HG03103 (cell line): ENCODE results near the gene RFX4.

Experiments used
- ATAC-seq: cut with Tn5 transposase; IDR thresholded peaks from one replicate; pipeline ENCODE4 v1.9.1; 2021; ENCODE audit warnings: low read depth; ENCODE audit not compliant: unreplicated experiment

The RFX4 gene

DNA sequence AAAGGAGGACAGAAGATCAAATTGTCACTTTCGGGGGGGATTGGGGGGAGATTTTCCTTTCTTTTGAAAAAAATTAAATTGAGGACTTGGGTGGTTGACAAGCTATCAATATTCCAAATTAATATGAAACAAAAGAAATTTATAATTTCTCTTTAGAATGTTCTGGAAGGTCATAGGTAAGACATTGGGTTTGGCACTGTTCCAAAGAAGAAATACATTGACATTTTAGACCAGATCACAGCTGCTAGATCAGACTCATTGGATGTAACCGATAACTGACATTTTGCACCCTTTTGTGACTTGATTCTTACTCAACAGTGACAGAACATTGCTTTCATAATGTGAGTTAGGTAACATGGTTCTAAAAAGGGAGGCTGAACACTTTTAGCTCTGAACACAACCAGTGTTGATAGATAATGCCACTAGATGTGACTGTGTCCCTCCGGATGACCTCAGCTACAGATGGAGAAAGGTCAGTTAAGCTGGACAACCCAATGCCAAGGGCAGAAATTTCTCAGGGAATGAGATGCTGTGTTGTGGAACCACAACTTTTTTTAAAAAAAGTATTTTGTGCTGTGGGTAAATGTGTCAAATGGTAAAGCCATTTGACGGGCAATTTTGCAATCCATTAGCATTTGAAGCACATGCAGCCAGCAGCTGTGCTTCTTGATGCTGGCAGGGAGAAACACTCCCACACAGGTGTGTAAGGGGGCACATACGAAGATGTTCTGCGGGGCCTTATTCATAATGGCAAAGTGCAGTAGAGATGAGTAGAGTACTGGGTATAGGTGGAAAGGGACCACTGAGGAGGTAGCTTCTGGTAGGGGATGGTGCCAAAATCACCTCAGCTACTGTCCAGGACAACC, 62.9 kb downstream of the RFX4 start:
- no peak for ATAC-seq

DNA sequence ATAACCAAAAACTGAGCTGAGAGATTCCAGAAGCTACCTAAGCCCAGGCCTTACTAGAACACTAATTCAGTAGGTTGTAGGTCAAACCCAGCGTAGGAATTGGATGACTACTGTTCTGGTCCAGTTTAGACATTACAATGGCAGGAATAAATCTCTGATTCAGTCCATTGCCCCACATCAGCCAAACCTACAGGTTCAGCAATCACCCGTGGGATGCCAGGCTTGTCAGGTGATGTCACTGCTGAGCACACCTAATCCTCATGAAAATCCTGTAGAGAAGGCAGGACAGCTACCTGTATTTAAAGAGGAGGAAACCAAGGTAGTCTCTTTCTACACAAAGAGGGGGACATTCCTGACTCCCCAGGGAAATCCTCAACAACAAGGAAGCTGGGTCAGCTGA, 63.7 kb downstream of the RFX4 start:
- ATAC-seq: no peak

DNA sequence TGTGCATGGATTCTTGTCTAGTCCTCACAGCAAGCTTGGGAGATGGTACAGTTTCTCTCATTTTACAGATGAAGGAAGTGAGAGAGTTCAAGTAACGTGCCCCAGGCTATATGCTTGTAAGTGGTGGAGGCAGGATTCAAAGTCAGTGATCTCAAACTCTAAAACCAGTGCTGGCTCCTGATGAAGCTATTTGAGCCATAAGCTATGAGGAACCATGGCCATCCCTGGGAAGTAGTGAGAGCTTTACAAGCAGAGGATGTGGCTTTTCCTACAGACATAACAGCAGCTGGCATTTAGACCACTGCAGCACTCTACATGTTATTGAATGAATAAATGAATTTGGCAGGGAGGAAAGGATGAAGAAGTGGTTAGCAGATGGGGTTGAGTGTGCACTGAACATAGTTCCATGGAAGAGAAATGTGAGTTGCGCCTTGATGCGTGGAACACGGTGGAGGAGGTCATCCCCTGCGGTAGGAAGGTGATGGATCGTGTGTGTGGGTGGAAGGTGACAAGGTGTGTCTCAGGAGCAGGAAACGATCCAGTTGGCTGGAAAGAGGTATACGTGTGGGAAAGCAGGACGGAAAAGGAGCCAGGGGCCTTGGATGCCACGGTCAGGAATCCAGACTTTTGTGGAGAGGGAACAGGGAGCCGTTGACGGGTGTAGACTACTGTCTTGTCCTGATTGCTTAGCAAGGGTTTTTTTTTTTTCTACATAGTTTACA, 65.2 kb downstream of the RFX4 start:
- no peak for ATAC-seq

DNA sequence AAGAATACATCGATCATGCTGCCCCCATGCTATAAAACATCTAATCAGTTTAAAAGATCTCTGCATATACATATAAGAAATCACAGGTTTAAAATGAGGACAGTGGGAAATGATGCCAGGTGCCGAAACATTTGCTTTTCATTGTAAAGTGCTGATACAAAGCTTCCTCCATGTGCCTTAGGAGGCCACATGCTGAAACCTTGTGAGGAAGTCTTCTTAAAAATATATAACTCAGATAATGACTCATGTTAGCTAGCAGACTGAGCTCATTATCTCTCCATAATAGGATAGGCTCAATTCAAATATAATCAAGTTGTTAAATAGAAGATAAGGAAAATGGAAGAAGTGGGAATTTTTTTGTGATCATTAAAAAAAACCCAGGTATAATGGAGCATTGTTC, 65.9 kb downstream of the RFX4 start:
- no peak for ATAC-seq

DNA sequence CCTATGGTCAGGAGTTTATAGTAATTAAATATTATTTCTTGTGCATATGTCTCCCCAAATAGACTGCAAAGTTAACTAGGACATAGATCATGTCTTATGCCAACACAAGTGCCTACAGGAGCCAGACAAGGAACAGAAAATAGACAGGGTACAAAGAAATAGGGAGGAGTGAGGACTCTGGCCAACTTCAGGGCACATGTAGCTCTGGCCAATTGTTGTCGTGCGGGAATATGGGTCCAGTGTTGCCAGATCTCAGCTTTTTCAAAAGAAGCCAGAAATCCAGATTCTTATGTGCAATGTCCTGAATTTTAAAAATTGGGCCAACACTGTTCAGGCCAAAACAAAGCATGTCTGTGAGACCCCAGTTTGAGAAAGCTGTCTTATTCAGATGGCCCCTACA, 68.7 kb downstream of the RFX4 start:
- ATAC-seq: no peak

DNA sequence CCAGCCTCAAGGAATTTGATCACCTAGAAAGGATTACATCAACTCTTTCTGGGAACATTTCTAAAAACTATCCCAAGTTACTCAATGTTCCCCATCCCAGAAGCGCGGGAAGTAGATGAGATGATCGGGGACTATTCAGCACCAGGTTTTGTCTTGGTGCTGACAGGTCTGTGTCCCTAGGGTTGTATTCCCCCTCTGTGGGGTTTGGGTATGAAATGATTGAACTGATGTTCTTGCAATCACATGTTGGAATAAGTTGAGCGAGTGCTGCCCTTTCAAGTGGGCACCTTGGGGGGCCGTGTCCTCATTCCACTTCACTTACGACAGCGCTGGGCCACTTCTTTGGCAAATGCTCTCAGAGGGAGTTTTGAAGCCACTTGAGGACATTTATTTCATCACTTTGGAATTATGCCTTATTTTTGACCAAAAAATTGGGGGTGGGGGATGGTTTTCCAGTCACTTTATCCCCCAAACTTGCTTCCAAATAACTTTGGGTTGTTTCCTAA, 69.8 kb downstream of the RFX4 start:
- no peak for ATAC-seq

DNA sequence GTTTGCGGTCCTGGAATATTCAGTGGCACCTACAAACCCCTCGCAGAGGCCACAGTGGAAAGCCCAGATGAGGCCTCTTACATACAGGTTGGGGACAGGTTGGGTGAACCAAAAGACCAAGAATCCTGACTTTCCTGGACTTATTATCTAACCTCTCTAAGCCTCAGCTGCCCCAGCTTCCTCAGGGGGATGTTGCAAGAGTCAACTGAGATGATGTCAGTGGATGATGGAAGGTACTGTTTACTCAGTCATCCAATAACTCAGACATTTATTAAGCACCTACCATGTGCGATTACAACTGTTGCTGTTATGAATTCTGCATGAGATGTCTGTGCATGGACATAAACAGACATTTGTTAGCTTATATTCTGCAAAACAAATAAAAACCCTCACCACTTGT, 72.8 kb downstream of the RFX4 start:
- no peak for ATAC-seq

DNA sequence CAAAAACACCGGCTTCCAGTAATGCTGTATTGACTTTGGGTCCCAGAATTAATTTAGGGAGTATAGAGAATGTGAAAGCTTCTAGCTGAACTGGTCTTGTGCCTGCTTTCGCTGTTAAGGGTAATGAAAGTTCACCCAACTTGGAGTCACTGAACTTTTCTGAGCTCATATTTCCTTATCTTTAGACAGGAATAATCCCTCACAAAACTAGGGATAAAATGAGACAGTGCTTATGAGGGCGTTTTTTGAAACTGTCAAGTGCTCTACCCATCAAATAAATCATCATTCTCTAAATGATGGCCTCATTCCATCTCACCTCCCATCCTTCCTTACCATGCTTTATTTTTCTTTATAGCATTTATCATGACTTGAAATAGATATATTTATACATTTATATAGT, 74.7 kb downstream of the RFX4 start:
- no peak for ATAC-seq

DNA sequence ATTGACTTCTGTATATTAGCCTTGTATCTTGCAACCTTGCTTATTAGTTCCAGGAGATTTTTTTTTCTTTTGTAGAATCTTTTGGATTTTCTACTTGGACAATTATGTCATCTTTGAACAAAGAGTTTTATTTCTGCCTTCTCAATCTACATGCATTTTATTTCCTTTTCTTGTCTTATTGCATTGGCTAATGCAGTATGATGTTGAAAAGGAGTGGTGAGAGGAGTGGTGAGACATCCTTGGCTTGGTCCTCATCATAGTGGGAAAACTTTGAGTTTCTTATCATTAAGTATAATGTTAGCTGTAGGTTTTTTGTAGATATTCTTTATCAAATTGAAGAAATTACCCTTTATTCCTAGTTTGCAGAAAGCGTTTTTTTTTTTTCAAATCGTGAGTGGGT, 80.6 kb downstream of the RFX4 start:
- ATAC-seq: no peak

DNA sequence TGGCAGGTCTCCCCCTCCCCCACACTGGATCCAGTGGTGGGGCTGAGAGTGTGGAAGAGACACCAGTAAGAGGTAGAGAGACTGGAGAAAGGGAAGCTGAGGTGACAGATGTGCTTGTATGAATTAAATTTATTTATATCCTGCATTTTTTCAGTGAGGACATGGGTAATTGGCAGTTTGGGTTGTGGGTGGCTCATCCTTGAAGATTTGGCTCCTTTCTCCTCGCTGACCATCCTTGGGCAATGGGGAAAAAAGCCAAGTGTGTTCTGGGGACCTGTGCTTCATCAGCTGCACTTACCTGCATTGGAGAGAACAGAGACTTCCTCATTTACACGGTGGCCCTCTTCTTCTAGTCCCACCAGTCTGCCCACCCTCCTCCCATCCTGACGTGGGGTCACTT, 86.4 kb downstream of the RFX4 start:
- ATAC-seq: no peak

DNA sequence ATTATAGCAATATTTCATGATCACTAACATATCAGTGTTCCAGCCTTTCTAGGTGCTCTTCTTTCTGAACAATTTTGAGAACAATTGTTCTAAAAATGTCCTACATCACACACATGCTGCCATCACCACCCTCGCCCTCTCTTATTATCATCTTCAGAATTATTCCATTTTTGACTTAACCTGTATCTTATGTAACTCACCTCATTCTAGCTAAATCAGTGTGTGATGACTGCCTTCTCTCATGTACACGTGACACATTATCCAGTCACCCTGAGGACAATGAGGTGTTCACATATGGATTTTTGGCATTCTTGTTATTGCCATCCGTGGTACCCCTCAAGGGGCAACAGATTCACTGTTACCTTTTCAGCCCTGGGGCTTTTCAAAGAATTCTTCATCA, 87.3 kb downstream of the RFX4 start:
- no peak for ATAC-seq

DNA sequence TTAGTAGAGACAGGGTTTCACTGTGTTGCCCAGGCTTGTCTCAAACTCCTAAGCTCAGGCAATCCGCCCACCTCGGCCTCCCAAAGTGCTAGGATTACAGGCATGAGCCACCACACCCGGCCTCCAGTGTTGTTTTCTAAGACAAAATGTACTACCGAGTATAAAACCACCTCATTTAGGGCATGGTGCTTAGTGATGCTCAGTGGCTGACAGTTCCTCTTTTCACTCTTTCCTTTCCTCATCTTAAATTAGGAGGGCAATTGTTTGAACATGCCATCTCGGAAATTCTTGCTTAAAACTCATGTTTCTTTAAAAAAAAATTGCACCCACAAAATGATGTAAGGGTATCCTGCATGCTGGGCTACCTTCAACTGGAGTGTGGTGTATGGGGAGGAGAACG, 89.0 kb downstream of the RFX4 start:
- no peak for ATAC-seq

DNA sequence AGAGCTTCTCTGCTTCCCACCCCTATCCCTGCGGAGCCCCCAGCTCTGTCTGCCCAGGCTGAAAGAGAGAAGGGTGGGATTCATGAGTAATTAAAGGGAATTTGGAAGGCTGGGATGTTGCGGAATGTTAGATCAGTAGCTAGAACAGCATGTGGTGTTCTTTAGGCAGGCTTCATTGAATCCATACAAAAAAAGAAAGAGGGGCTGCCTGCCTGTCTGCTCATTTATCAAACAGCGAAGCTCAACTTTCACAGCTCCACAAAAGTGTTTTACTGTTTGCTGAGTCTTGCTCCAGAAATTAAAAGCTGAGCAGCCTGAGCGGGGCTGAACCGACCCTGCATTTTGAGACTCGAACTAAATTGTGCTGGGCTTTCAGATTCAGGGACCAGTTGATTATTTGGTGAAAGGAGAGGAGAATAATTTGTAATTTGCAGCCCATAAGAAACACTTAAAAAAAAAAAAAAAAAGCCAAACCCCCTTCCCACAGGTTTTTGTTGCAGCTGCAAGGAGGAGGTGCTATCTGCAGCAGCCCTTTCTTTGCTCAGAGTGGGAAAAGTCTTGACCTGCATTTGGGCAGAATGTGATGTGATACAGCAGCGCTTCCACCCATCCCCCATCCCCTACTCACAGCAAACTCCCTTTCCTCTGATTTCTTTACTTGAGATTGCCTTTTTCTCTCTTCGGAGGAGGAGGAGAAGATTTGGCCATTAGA, 89.7 kb downstream of the RFX4 start:
- no peak for ATAC-seq

DNA sequence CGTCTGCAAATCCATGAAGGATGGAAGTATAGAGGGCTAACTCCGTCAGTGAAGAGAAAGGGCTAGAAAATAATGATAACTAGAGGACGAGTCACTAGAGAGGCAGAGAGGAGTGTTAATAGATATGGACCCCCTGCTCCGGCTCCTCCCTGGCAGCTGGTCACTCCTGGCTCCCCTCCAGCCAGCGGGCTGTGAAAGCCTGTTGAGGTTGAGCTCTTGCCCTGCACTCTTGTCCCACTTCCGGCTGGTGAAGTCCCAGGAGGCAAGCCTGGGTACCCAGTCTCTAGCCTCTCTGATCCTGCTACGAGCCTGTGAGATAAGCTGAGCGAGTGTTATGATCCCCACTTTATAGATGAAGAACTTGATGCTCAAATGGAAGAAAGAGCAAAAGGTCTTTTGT, 90.3 kb downstream of the RFX4 start:
- ATAC-seq: no peak

DNA sequence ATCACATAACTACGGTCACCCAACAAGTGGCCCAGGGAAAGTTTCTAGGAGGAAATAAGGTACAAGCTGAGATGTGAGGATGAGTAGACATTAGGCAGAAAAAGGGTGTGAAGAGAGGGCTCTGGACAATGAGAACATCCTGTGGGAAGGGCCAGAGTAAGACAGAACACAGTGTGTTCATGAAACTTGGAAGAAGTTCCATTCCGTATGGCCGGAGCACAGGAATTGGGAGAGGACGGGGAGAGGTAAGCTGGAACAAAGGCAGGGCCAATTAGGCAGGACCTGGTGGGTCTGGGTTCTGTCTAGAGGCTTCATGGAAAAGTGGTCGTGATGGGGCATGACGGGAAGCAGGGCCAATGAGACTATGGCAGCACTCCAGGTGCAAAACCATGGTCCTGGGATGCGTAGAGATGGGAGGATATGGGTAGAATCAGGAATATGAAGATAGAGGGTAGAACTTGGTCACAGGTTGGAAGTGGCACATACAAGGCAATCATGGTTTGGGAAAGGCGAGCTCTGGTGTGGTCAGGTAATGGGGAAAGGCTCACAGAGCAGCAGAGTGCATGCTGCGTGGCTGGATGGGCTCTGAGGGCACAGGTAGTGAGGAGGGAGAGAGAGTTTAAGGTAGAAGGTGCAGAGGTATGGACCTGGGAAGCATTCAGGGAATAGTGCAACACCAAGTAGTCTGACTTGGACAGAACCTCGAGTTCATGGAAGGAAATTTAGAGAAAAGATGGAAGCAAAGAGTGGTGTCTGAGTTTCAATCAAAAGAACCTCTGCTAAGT, 93.0 kb downstream of the RFX4 start:
- ATAC-seq: no peak

DNA sequence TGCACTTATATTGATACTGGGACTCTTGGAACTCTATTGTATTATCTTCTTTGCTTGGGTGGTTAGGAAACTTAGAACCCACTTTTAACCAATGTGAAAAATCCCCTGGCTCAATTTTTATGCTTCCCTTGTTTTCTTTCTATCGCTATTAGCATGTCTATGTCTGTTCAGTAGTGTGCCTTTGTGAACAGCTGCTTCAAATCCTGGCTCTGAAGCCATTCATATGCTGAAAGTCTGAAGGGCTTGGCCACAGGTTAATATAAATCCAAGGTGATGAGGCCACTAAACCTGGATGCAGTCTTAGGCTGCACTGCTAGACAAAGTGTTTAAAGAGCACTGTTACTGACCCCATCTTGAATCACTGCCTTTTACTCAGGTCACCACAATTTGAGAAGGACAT, 96.8 kb downstream of the RFX4 start:
- no peak for ATAC-seq

DNA sequence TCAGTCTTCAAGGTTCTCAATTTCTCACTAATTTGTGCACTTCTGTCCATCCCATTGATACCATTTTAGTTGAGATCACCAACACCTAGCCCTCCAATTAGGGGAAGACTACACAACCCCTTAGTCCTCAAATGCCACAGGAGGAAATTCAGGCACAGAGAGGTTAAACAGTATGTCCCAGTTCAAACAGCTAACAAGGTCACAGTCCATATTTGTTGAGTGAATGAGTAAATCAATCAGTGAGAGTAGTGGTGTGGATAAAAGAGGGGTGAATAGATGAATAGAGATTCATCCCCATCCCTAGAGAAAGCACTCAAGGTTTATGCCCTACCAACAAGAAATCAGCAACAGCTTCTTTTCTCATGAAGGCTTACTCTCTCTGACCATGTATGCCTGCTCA, 97.5 kb downstream of the RFX4 start:
- ATAC-seq: no peak

DNA sequence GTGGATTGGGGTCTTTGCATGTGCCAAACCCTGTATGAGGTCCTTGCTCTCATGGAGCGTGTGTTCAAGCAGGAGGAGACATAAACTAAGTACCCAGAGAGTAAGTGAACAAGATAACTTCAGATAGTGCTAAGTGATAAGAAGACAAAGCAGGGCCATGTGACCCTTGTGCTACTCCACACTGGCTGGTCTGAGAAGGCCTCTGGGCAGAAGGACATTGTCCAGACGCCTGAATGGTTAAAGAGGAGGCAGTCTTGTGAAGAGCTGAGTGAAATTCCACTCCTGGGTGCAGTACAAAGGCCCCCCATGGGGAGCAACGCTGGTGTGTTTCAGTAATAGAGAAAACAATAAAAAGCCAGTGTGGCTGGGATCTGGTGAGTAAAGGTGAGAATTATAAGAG, 98.4 kb downstream of the RFX4 start:
- no peak for ATAC-seq

DNA sequence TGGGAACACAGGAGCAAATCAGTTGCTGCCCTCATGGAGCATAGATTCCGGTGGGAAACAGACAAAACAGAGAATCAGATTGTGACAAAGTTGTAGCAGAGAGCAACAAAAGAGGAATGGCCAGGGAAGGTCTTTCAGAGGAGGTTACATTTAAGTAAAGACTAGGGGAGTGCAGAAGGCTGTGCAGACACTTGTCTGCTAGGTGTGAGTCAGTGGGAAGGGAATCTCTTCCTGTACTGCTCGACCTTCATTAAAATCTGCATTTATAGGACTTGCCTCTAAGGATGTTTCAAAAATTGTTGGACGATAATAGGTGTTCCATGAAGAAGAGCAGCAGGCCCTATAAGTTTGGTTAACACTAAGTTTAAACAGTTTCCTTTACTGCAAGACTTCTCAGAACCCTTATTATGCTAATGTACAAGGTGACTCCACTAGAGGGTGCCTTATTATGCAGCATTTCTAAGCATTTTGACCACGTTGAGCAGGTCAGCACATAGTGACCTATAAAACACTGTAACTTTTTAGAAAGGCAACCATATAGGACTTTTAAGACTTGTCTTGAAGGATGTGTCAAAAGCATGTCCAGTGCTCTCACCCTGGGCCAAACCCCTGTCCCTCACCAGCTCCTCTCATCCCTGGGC, 99.9 kb downstream of the RFX4 start:
- ATAC-seq: no peak

DNA sequence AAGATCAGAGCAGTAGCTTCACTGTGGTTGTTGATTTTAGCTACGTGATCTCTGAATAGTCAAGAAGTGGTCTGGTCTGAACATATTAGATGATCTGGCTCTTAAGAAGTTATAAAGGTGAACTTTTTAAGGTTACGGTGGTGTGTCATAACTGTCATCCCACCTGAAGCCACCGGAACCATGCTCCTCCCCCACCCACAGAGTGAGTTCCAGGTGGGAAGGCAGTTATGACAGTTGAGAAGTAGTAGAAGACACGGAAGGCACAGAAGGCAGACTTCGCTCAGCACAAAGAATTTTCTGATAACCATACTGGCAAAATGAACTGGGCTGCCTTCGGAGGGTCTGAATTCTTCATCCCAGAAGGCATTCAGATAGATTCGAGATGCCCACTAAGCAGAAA, 101.7 kb downstream of the RFX4 start:
- no peak for ATAC-seq
